Measurements from ENCODE around the gene AP2A1.

AP2A1 gene

GRCh38 chr19:49767381-49767780 is 580 bp downstream of the AP2A1 start:
- no peak for DNase-seq

GRCh38 chr19:49767967-49768581 is 1.3 kb downstream of the AP2A1 start:
- DNase-seq = no peak

DNA sequence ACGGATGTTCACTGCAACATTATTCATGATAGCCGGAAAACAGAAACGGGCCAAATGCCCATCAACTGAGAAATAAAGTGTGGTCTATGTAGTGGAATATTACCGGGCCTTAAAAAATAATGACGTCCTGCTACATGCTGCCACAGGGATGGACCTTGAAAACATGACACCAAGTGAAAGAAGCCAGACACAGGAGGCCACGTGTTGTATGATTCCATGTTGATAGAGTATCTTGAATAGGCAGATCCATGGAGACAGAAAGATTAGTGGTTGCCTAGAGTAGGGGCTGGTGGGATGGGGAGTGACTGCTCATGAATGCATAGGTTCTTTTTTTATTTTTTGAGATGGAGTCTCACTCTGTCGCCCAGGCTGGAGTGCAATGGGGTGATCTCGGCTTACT is 3.7 kb downstream of the AP2A1 start:
- DNase-seq = no peak

DNA sequence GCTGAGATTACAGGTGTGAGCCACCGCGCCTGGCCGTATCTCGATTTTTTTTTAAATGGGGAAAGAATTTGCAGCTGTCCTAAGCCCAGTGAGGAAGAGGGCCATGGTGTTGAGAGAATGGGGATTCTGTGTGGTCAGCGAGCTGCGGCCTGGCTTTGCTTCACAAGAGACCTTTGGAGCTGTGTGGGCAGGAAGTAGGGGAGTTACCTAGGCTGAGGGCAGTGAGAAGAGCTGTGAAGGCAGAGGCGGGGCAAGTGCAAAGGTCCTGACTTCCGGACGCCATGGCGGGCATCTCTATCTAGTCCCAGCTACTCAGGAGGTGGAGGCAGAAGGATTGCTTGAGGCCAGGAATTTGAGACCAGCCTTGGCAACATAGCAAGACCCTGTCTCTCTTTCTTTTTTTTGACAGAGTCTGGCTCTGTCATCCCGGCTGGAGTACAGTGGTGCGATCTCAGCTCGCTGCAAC is 4.9 kb downstream of the AP2A1 start:
- DNase-seq = no peak

DNA sequence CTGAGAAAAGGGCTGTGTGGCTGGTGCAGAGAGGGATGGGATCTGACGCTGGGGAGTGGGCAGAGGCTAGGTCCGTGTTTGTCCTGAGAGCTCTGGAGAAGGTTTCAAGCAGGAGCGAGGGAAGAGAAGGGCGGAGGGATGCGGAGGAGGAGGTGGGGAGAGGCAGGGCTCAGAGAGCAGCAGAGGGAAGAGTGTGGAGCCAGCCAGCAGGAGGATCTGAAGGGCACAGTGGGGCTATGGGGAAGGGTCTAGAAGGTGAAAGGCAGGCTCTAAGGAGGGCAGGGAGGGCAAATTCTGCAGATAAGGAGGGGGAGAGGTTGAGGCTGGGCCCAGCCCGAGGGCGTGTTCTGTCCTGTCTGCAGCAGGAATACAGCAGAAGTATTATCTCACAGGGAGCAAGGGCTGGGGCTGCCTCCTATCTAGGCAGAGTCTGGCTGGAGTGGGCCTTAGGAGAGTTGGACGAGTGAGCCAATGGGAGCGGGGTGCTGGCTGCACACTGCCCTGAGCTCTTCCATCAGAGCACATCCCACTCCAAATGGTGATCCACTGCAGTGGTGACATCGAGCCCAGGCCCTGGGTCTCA is 6.1 kb downstream of the AP2A1 start:
- no peak for DNase-seq

DNA sequence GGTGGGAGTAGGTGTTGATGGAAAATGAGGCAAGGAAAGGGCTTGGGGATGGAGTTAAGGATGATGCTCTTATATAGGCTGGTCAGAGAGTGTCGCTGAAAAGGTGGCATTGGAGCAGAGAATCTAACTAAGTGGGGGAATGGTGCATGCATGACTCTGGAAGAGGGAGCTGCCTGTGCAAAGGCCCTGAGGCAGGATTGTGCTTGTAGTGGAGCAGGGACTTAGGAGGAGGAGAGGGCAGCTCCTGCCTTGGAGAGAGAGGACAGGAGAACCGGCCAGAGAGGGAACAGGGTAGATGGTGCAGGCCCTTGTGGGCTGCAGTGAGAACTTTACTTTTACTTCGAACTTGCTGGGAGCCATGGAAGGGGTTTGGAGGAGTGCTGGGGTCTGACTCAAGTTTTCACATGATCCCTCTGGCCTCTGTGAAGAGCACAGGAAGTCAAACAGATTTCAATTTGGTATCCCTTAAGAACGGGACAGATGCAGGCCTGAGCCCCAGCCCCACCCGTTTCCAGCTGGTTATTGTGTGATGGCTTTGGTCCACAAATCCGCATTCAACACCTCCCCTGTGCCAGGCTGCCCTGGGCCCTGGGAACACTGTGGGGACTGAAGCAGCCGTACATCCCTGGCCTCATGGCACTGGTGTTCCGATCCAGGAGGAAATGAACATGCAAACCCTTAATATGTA is 7.0 kb downstream of the AP2A1 start:
- DNase-seq = no peak

GRCh38 chr19:49774969-49775368 is 8.2 kb downstream of the AP2A1 start:
- DNase-seq = no peak

GRCh38 chr19:49775742-49776370 is 9.1 kb downstream of the AP2A1 start:
- no peak for DNase-seq

DNA sequence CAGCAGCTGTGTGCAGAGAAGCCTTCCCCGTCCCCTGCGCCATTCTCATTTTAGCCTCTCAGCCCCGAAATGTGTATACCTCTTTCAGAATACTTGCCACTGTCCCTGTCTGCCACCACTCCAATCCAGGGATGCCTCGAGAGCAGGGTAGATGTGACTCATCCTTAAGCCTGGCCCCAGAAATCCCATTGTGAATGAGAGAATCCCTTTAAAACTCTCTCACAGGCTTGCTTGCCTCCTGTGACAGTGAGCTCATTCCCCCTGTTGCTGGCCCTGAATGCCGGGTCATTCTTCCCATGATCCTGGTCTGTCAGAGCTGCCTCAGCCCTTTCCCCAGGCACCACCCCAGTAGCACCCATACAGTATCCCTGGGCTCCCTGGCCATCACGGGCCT is 9.6 kb downstream of the AP2A1 start:
- no peak for DNase-seq

DNA sequence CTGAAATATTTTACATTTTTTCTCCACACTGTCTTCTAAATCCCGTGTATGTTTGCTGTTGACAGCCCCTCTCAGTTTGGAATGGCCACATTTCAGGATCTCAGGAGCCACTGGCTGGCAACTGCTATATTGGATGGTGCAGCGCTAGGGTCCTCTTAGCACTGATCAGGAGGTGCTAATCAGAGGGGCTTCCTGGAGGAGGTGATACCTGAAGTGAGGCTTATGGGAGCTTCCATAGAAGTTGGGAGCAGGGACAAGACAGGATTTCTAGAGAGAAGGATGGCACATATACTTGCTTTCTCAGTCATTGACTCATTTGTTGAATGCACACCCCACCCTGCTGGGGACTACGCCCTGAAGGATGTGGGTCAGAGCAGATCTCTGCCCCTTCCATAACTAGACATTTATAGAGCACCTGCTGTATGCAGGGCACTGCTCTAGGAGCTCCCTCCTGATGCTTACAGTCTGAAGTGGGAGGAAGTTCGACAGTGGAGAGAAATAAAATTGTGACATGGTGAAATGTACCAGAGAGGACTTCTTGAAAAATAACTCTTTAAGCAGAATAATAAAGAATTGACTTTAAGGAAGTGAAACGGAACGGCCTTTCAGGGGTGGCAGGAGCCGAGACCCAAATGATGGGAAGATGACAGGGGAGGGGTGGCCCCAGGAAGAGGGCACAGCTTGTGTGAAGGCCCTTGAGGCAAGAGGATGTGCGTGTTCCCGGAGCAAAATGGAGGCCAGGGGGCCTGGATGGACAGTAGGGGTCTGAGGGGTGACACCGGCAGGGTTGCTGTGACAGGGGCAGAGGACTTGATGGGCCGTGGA is 13.1 kb downstream of the AP2A1 start:
- DNase-seq = no peak

GRCh38 chr19:49780861-49781260 is 14.1 kb downstream of the AP2A1 start:
- DNase-seq = no peak

DNA sequence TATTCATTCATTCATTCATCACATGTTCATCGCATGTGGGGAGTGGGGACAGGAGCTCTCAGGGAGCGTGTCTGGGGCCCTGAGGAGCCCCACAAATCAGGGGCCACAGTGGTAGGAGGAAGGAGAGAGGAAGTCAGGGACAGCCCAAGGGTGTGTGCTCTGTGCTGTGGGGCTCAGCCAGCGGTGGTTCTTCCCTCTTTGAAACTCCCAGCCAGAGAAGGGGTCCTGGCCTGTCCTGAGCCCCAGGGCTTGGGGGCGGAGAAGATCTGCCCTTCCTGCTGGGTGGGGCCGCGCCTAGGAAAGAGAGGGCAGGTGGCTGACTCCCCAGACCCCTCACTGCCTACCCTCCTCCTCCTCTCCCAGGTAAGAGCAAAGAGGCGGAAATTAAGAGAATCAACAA is 14.6 kb downstream of the AP2A1 start:
- no peak for DNase-seq

GRCh38 chr19:49782515-49782914 is 15.7 kb downstream of the AP2A1 start:
- DNase-seq = no peak

DNA sequence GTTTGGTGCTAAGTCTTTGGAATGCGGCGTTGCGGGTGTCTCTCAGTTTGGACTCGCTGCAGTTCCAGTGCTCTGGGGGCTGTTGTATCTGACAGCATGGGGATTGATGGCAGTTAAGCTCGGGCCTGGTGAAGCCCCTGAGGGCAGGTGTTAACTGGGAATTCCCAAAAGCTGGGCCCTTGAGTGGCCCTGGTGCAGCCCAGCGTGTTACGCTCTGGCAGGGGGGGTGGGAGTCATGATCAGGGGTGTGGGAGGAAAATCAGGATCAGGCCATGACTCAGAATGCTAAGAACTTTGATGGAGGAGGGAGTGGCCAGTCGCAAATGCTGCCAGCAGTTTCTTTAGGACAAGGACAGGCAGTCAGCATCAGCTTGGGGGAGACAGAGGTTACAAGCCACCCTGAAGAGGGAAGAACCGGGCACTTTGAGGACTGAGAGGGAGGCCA is 19.6 kb downstream of the AP2A1 start:
- no peak for DNase-seq

DNA sequence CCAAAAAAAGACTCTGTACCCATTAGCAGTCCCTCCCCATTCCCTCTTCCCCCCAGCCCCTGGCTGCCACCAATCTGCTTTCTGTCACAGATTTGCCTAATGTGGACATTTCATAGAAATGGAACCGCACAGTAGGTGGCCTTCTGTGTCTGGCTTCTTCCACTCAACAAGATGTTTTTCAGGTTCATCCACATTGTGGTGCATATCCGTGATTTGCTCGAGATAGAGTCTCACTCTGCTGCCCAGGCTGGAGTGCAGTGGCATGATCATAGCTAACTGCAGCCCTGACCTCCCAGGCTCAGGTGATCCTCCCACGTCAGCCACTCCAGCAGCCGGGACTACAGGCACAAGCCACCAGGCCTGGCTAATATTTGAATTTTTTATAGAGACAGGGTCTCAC is 20.9 kb downstream of the AP2A1 start:
- no peak for DNase-seq

GRCh38 chr19:49788857-49789256 is 22.1 kb downstream of the AP2A1 start:
- DNase-seq = no peak

DNA sequence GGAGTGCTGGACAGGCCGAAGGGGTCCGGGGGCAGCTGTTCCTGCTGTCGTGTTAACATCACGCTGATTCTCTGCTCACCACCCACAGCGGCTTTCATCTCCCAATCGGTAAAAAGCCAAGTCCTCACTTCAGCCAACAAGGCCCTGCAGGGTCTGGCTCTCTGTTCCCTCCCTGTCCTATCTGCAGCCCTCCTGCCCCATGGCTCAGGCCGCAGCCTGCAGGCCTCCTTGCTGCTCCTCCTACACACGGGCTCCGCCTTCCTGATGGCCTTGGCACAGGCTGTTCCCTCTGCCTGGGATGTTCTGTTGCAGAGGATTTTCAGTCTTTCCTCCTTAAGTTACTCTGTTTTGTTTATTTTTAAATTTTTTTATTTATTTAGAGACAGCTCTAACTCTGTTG is 24.1 kb downstream of the AP2A1 start:
- DNase-seq = no peak

DNA sequence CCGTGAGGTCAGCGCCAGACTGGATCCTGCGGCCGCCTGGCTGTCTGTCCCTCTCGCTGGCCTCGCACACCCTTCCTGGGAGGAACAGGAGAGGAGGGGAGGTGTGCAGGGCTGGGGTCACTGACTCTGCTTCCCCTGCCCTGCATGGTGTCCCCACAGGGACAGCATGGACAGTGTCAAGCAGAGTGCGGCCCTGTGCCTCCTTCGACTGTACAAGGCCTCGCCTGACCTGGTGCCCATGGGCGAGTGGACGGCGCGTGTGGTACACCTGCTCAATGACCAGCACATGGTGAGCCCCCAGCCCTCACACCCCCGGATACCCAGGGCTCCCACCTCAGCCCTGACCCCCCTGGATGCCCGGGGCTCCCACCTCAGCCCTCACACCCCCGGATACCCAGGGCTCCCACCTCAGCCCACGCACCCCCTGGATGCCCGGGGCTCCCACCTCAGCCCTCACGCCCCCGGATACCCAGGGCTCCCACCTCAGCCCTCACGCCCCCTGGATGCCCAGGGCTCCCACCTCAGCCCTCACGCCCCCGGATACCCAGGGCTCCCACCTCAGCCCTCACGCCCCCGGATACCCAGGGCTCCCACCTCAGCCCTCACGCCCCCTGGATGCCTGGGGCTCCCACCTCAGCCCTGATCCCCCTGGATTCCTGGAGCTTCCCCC is 25.1 kb downstream of the AP2A1 start:
- no peak for DNase-seq

DNA sequence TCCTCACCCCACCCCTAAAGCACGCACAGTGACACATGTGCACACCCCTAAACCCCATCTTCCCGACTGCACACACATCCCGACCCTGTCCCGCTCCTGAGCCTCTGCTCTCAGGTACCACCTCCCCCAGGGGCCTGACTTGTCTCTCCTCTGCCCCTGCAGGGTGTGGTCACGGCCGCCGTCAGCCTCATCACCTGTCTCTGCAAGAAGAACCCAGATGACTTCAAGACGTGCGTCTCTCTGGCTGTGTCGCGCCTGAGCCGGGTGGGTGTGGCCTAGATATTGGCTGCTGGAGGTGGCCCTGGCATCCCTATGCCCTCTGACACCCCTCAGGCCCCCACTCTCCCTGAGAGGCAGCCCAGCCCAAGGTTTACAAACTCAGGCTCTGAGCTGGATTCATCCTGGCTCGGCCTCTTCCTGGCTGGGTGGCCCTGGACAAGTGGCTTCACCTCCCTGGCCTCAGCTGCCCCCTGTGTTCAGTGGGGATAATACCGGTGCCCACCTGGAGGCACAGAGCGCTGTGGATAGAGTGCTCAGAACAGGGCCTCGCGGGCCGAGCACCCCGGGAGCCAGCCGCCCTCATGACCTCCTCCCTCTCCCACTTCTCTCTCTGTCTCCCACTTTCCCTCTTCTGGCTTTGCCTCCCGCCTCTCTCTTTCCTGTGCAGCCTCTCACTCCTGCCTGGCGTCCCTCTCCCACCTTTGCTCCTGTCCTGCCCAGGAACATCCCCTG is 26.2 kb downstream of the AP2A1 start:
- DNase-seq = no peak

DNA sequence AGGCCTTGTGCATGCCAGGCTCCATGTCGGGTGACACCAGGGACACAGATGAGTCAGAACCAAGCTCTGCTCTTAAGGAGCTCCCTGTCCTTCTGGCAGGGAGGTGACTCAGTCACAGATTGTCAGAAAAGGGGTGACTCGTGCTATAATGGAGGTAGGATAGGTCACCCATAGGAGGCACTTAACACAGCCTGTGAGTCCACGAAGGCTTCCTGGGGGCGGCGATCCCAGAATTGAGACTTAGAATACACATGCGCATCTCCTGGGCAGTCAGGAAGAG is 26.7 kb downstream of the AP2A1 start:
- no peak for DNase-seq

DNA sequence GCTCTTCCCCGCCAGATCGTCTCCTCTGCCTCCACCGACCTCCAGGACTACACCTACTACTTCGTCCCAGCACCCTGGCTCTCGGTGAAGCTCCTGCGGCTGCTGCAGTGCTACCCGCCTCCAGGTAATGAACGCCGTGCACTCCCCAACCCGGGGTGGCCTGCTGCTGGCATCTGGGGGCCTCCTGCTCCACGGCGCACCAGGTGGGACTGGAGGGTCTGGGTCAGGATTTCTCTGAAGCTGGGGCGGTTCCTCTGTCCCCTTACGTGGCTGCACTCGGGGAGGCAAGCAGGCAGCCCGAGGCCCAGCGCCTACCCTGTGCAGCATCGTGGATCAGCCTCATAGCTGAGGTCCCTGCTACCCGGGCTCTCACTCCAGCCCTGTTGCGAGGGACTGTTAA is 28.8 kb downstream of the AP2A1 start:
- DNase-seq = no peak

DNA sequence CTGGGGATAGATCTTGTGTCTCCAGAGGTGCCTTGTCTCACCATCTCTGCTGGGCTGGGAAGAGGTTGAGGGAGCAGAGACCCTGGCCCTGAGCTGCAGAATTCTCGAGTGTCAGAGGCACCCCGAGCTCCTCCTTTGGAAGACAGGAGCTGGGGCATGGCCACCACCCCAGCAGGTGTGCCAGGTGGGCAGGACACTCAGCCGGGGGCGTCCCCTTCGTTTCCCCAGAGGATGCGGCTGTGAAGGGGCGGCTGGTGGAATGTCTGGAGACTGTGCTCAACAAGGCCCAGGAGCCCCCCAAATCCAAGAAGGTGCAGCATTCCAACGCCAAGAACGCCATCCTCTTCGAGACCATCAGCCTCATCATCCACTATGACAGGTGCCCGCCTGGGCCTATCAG is 31.8 kb downstream of the AP2A1 start:
- DNase-seq = no peak
